Smooth muscle cell (in vitro differentiated cells): ENCODE data around the gene CRYBG1. TPM values are rescaled to one million over a fixed set of nuclear protein-coding genes. Genes with fewer than 3 reads are reported as not detected.

Source experiments
- DNase-seq: peaks from one replicate; lab custom pipeline; 2025; ENCODE audit not compliant: unreplicated experiment; lab: John Stamatoyannopoulos, UW
- H2AFZ ChIP-seq: fragments of 200-600 bp; sonication (generic); 2 replicates; pipeline ENCODE4 v1.6.0; 2016; ENCODE audit warnings: antibody characterized with exemption, low read depth, mild to moderate bottlenecking
- H3F3A ChIP-seq: fragments of 200-600 bp; sonication (generic); 2 replicates; pipeline ENCODE4 v1.6.0; 2017; ENCODE audit warnings: antibody characterized with exemption, low read depth
- H3K27ac ChIP-seq: fragments of 200-600 bp; sonication (generic); 2 replicates; pipeline ENCODE4 v1.5.1; 2016; ENCODE audit warnings: low read depth, mild to moderate bottlenecking
- H3K27me3 ChIP-seq: fragments of 200-600 bp; sonication (generic); 2 replicates; pipeline ENCODE4 v1.6.1; 2016; ENCODE audit warnings: low read depth, mild to moderate bottlenecking
- H3K36me3 ChIP-seq: fragments of 200-600 bp; sonication (generic); 2 replicates; pipeline ENCODE4 v1.5.1; 2016; ENCODE audit warnings: low read depth
- H3K4me1 ChIP-seq: fragments of 200-600 bp; sonication (generic); 2 replicates; pipeline ENCODE4 v1.5.1; 2016; ENCODE audit warnings: low read depth
- H3K4me2 ChIP-seq: fragments of 200-600 bp; sonication (generic); 2 replicates; pipeline ENCODE4 v1.6.0; 2016; ENCODE audit warnings: mild to moderate bottlenecking
- H3K4me3 ChIP-seq: fragments of 200-600 bp; sonication (generic); 2 replicates; pipeline ENCODE4 v1.5.1; 2016; ENCODE audit warnings: mild to moderate bottlenecking
- H3K79me2 ChIP-seq: fragments of 200-600 bp; sonication (generic); 2 replicates; pipeline ENCODE4 v1.6.0; 2016; ENCODE audit warnings: low read depth, mild to moderate bottlenecking
- H3K9ac ChIP-seq: fragments of 200-600 bp; sonication (generic); 2 replicates; pipeline ENCODE4 v1.6.0; 2016; ENCODE audit warnings: low read depth
- H3K9me3 ChIP-seq: fragments of 200-600 bp; sonication (generic); replicated peaks from 2 replicates; pipeline ENCODE4 v1.5.1; 2016; ENCODE audit warnings: low read depth
- H4K20me1 ChIP-seq: fragments of 200-600 bp; sonication (generic); 2 replicates; pipeline ENCODE4 v1.6.0; 2016; ENCODE audit warnings: low read depth
- CTCF ChIP-seq: fragments of 200-600 bp; sonication (generic); IDR thresholded peaks from 2 replicates; pipeline ENCODE4 v1.5.1; 2017; ENCODE audit warnings: borderline replicate concordance, mild to moderate bottlenecking, antibody characterized with exemption; ENCODE audit not compliant: insufficient read depth, poor library complexity, severe bottlenecking
- WGBS: methylation state at CpG from one replicate; pipeline ENCODE4 v1.1.7; 2016; ENCODE audit warnings: low lambda C conversion rate; 5-methylcytosine and 5-hydroxymethylcytosine counted together
- polyA plus RNA-seq: library from polyadenylated mRNA; unstranded; fragments of >200 nt; fragmentation: Nextera tagmentation; extraction: Ambion mirVana; gene quantifications from 2 replicates; pipeline ENCODE4 v1.2.1, GENCODE V29; 2016
- total RNA-seq: library from RNA; depleted of rRNA; stranded (reverse); fragments of >200 nt; gene quantifications from 2 replicates; pipeline ENCODE4 v1.2.3, GENCODE V29; 2014

Gene CRYBG1
- total and polyA plus RNA-seq, 2 experiments from 2014 or later = 0.98 to 11.9 TPM

- WGBS = 82% methylated on average over 1 of the region's 1 CpG
- Histone ChIP-seq H3F3A (no peaks in the 10 kb centered on the region), H3K9me3 (no peaks in the 10 kb centered on the region)
Measured at GRCh38 chr6:106456756-106457155, 96.2 kb downstream of the CRYBG1 start.

GRCh38 chr6:106458021-106458986 lies 97.8 kb downstream of the CRYBG1 start:
- Histone ChIP-seq H4K20me1 (no peaks in the 10 kb centered on the region), H2AFZ (no peak overlapping the region), H3K27ac (no peak overlapping the region), H3K4me1 (no peaks in the 10 kb centered on the region), H3K79me2 (no peaks in the 10 kb centered on the region), H3K27me3 (peaks cover 5% of the 10 kb centered on the region), H3K9ac (no peak overlapping the region), H3K36me3 (no peaks in the 10 kb centered on the region), H3K4me2 (no peak overlapping the region), H3K4me3 (no peak overlapping the region), H3K9me3 (no peaks in the 10 kb centered on the region), H3F3A (no peaks in the 10 kb centered on the region)
- TF ChIP-seq CTCF = no peak
- 91% methylated on average over 7 of the region's 7 CpGs for WGBS
- DNase-seq = no peak

More at GRCh38 chr6:106456756-106457155, 96.2 kb downstream of the CRYBG1 start:
- H3K4me2 ChIP-seq = no peak overlapping the region
- no peak overlapping the region for H3K27ac ChIP-seq
- no peak for TF ChIP-seq CTCF
- no peaks in the 10 kb centered on the region for H3K79me2 ChIP-seq
- H3K9ac ChIP-seq = no peak overlapping the region
- no peaks in the 10 kb centered on the region for H3K4me1 ChIP-seq
- no peaks in the 10 kb centered on the region for H4K20me1 ChIP-seq
- no peak overlapping the region for H3K4me3 ChIP-seq
- H3K27me3 ChIP-seq = peaks cover 5% of the 10 kb centered on the region
- H2AFZ ChIP-seq = no peak overlapping the region
- no peaks in the 10 kb centered on the region for H3K36me3 ChIP-seq
- no peak for DNase-seq

- no peak for DNase-seq
- TF ChIP-seq CTCF = no peak
- H3K4me1 ChIP-seq = no peaks in the 10 kb centered on the region
- H3K27ac ChIP-seq = no peak overlapping the region
- no peaks in the 10 kb centered on the region for H3K79me2 ChIP-seq
- H3K9ac ChIP-seq = no peak overlapping the region
- H3K36me3 ChIP-seq = no peaks in the 10 kb centered on the region
- peaks cover 5% of the 10 kb centered on the region for H3K27me3 ChIP-seq
- H3K4me2 ChIP-seq = no peak overlapping the region
- H3F3A ChIP-seq = no peaks in the 10 kb centered on the region
- no peaks in the 10 kb centered on the region for H4K20me1 ChIP-seq
- 89% methylated on average over 2 of the region's 2 CpGs for WGBS
- H2AFZ ChIP-seq = no peak overlapping the region
- H3K4me3 ChIP-seq = no peak overlapping the region
- no peaks in the 10 kb centered on the region for H3K9me3 ChIP-seq
Measured at GRCh38 chr6:106460481-106460880, 100.0 kb downstream of the CRYBG1 start.
